Liver (tissue), 9 donors: Measurements from ENCODE around the gene KAZN. TPM values are rescaled to one million over a fixed set of nuclear protein-coding genes. Genes with fewer than 3 reads are reported as not detected.

Source experiments
- DNase-seq: peaks from one replicate; pipeline ENCODE4 v3.0.0-alpha.2; 2017; ENCODE audit warnings: low spot score
- H3K27ac ChIP-seq, 2 donors: one replicate each; pipeline ENCODE4 v1.7.0; 2013; ENCODE audit warnings: inconsistent platforms in 2 of 2, low read length in 2 of 2, control low read depth in 1 of 2, low read depth in 1 of 2, mild to moderate bottlenecking in 1 of 2
- H3K27me3 ChIP-seq, 4 donors: one replicate each; pipeline versions ENCODE4 v1.6.1 to v1.7.0; 2013; ENCODE audit warnings: low read length in 3 of 4, inconsistent platforms in 1 of 4, mild to moderate bottlenecking in 1 of 4, moderate library complexity in 1 of 4; ENCODE audit not compliant: control insufficient read depth in 4 of 4, insufficient read depth in 4 of 4
- H3K36me3 ChIP-seq, 4 donors: one replicate each; pipeline versions ENCODE4 v1.6.1 to v1.7.0; 2013; ENCODE audit warnings: low read length in 3 of 4, mild to moderate bottlenecking in 3 of 4, low read depth in 1 of 4, moderate library complexity in 1 of 4; ENCODE audit not compliant: control insufficient read depth in 4 of 4, insufficient read depth in 3 of 4
- H3K4me1 ChIP-seq, 4 donors: one replicate each; pipeline versions ENCODE4 v1.6.1 to v1.7.0; 2013; ENCODE audit warnings: low read length in 3 of 4, mild to moderate bottlenecking in 3 of 4, moderate library complexity in 1 of 4; ENCODE audit not compliant: control insufficient read depth in 4 of 4, insufficient read depth in 4 of 4
- H3K4me3 ChIP-seq, 3 donors: one replicate each; pipeline versions ENCODE4 v1.6.1 to v1.7.0; 2013; ENCODE audit warnings: low read length in 3 of 3, control low read depth in 1 of 3, low read depth in 1 of 3, mild to moderate bottlenecking in 1 of 3
- H3K9ac ChIP-seq, 2 donors: one replicate each; pipeline ENCODE4 v1.7.0; 2013; ENCODE audit warnings: low read length in 2 of 2, mild to moderate bottlenecking in 2 of 2, moderate library complexity in 2 of 2, control low read depth in 1 of 2, low read depth in 1 of 2
- H3K9me3 ChIP-seq, 4 donors: one replicate each; pipeline versions ENCODE4 v1.6.1 to v1.7.0; 2013; ENCODE audit warnings: low read length in 3 of 4; ENCODE audit not compliant: control insufficient read depth in 4 of 4
- EGR1 ChIP-seq, 2 donors: IDR thresholded peaks; 2 replicates each; pipeline ENCODE4 v1.6.1; 2016 to 2018; ENCODE audit warnings: antibody characterized with exemption in 2 of 2, low read depth in 2 of 2
- FOXA1 ChIP-seq: IDR thresholded peaks from 2 replicates; pipeline ENCODE4 v1.6.1; 2016; ENCODE audit warnings: antibody characterized with exemption
- FOXA2 ChIP-seq: IDR thresholded peaks from 2 replicates; pipeline ENCODE4 v1.6.1; 2016; ENCODE audit warnings: antibody characterized with exemption
- GABPA ChIP-seq, 2 donors: IDR thresholded peaks in 1 of 2; conservative IDR thresholded peaks in 1 of 2; 2 replicates each; pipeline ENCODE4 v1.6.1; 2016; ENCODE audit warnings: antibody characterized with exemption in 2 of 2, mild to moderate bottlenecking in 1 of 2, moderate library complexity in 1 of 2
- HNF4A ChIP-seq, 2 donors: conservative IDR thresholded peaks; 2 replicates each; pipeline ENCODE4 v1.6.1; 2016; ENCODE audit warnings: antibody characterized with exemption in 2 of 2, mild to moderate bottlenecking in 2 of 2
- JUND ChIP-seq, 2 donors: IDR thresholded peaks; 2 replicates each; pipeline ENCODE4 v1.6.1; 2016; ENCODE audit warnings: antibody characterized with exemption in 2 of 2
- NR2F2 ChIP-seq: IDR thresholded peaks from 2 replicates; pipeline ENCODE4 v1.6.1; 2016; ENCODE audit warnings: antibody characterized with exemption
- RAD21 ChIP-seq, 2 donors: IDR thresholded peaks; 2 replicates each; pipeline ENCODE4 v1.6.1; 2016; ENCODE audit warnings: antibody characterized with exemption in 2 of 2, mild to moderate bottlenecking in 2 of 2
- RXRA ChIP-seq, 2 donors: IDR thresholded peaks; 2 replicates each; pipeline ENCODE4 v1.6.1; 2017 to 2018; ENCODE audit warnings: antibody characterized with exemption in 2 of 2, mild to moderate bottlenecking in 1 of 2
- SP1 ChIP-seq: IDR thresholded peaks from 2 replicates; pipeline ENCODE4 v1.6.1; 2018; ENCODE audit warnings: antibody characterized with exemption, mild to moderate bottlenecking
- TAF1 ChIP-seq: conservative IDR thresholded peaks from 2 replicates; pipeline ENCODE4 v1.6.1; 2016; ENCODE audit warnings: antibody characterized with exemption, mild to moderate bottlenecking
- YY1 ChIP-seq: IDR thresholded peaks from 2 replicates; pipeline ENCODE4 v1.6.1; 2016; ENCODE audit warnings: antibody characterized with exemption, mild to moderate bottlenecking
- WGBS: extraction: QIAGEN DNeasy Blood & Tissue Kit; methylation state at CpG from one replicate; pipeline ENCODE4 v1.1.7; 2013; 5-methylcytosine and 5-hydroxymethylcytosine counted together
- polyA plus RNA-seq, 2 donors: library from polyadenylated mRNA; stranded (reverse) in 1 of 2; unstranded in 1 of 2; fragments of 200-250 nt in 1 of 2; fragments of >200 nt in 1 of 2; fragmentation: Nextera tagmentation in 1 of 2; extraction: Ambion mirVana in 1 of 2; gene quantifications; one replicate each; pipeline versions ENCODE4 v1.2.1 to v1.2.3, GENCODE V29; 2013 to 2015
- total RNA-seq, 2 donors: library from RNA; depleted of rRNA; stranded (reverse); fragments of >200 nt; gene quantifications; one replicate each; pipeline ENCODE4 v1.2.3, GENCODE V29; 2014
- TF ChIP-seq, protein P1 (sequence below): IDR thresholded peaks from 2 replicates; pipeline ENCODE4 v1.6.1; 2016; ENCODE audit warnings: antibody characterized with exemption
- TF ChIP-seq, protein P2 (sequence below): fragments of 150-350 bp; IDR thresholded peaks from 2 replicates; pipeline ENCODE4 v1.5.1; 2017; ENCODE audit warnings: improper control_type of control experiment, low read depth, low read length; ENCODE audit not compliant: missing input control
- TF ChIP-seq, protein P3 (sequence below): IDR thresholded peaks from 2 replicates; pipeline ENCODE4 v1.6.1; 2016; ENCODE audit warnings: antibody characterized with exemption, mild to moderate bottlenecking
- TF ChIP-seq, protein P4 (sequence below): IDR thresholded peaks from 2 replicates; pipeline ENCODE4 v1.6.1; 2016; ENCODE audit warnings: antibody characterized with exemption
- TF ChIP-seq, protein P5 (sequence below): IDR thresholded peaks from 2 replicates; pipeline ENCODE4 v1.6.1; 2016; ENCODE audit warnings: antibody characterized with exemption
- donor health status: healthy.
- donor health status: healthy.
- donor health status: healthy.
- donor health status: healthy.
- donor health status: healthy.

KAZN gene
- total and polyA plus RNA-seq, 4 donors: 1.9 to 6.9 (median 2.4) TPM

DNA sequence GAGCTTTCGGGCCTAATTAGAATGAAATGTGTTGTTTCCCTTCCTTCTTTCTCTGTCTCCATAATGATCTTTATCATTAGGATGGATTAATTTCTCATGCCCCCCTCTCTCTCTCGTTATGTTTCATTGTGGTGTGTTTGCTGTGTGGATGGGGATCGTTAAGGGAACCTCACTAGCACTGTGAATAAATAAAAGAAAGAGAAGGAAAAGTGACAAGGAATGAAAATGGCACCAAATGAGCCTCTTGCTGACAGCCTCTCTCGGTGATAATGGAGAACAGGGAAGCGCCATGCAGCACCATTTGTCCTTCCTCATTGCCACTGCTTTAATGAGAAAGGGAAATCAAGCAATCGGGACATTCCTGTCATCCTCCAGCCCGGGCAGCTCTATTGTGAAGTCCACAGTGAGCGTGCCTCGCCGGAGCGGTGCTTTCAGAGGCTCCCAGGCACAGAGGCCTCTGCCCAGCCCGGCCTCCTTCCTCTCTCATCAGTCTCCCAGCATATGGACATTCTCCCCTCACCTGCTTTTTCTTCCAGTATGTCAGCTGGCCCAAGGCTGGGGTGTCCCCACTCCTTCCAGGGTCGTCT lies 289.4 kb downstream of the KAZN start:
- Histone ChIP-seq H3K27ac (no peak overlapping the region), H3K27me3 (no peaks in the 10 kb centered on the region), H3K4me3 (no peak overlapping the region), H3K36me3 (no peaks in the 10 kb centered on the region), H3K4me1 (no peaks in the 10 kb centered on the region), H3K9ac (no peak overlapping the region), H3K9me3 (no peaks in the 10 kb centered on the region)
- WGBS: 78% methylated on average over 13 of the region's 13 CpGs
- DNase-seq: no peak
- no peak for TF ChIP-seq EGR1 (IDR thresholded peaks at IDR 0.05; ENCODE audit: low read depth in 2 of 2)
- TF ChIP-seq, protein P1, sequence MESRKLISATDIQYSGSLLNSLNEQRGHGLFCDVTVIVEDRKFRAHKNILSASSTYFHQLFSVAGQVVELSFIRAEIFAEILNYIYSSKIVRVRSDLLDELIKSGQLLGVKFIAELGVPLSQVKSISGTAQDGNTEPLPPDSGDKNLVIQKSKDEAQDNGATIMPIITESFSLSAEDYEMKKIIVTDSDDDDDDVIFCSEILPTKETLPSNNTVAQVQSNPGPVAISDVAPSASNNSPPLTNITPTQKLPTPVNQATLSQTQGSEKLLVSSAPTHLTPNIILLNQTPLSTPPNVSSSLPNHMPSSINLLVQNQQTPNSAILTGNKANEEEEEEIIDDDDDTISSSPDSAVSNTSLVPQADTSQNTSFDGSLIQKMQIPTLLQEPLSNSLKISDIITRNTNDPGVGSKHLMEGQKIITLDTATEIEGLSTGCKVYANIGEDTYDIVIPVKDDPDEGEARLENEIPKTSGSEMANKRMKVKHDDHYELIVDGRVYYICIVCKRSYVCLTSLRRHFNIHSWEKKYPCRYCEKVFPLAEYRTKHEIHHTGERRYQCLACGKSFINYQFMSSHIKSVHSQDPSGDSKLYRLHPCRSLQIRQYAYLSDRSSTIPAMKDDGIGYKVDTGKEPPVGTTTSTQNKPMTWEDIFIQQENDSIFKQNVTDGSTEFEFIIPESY: no peak
- no peak for TF ChIP-seq RXRA (IDR thresholded peaks at IDR 0.05)
- no peak for TF ChIP-seq SP1
- TF ChIP-seq, protein P2, sequence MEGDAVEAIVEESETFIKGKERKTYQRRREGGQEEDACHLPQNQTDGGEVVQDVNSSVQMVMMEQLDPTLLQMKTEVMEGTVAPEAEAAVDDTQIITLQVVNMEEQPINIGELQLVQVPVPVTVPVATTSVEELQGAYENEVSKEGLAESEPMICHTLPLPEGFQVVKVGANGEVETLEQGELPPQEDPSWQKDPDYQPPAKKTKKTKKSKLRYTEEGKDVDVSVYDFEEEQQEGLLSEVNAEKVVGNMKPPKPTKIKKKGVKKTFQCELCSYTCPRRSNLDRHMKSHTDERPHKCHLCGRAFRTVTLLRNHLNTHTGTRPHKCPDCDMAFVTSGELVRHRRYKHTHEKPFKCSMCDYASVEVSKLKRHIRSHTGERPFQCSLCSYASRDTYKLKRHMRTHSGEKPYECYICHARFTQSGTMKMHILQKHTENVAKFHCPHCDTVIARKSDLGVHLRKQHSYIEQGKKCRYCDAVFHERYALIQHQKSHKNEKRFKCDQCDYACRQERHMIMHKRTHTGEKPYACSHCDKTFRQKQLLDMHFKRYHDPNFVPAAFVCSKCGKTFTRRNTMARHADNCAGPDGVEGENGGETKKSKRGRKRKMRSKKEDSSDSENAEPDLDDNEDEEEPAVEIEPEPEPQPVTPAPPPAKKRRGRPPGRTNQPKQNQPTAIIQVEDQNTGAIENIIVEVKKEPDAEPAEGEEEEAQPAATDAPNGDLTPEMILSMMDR: no peak
- TF ChIP-seq, protein P3, sequence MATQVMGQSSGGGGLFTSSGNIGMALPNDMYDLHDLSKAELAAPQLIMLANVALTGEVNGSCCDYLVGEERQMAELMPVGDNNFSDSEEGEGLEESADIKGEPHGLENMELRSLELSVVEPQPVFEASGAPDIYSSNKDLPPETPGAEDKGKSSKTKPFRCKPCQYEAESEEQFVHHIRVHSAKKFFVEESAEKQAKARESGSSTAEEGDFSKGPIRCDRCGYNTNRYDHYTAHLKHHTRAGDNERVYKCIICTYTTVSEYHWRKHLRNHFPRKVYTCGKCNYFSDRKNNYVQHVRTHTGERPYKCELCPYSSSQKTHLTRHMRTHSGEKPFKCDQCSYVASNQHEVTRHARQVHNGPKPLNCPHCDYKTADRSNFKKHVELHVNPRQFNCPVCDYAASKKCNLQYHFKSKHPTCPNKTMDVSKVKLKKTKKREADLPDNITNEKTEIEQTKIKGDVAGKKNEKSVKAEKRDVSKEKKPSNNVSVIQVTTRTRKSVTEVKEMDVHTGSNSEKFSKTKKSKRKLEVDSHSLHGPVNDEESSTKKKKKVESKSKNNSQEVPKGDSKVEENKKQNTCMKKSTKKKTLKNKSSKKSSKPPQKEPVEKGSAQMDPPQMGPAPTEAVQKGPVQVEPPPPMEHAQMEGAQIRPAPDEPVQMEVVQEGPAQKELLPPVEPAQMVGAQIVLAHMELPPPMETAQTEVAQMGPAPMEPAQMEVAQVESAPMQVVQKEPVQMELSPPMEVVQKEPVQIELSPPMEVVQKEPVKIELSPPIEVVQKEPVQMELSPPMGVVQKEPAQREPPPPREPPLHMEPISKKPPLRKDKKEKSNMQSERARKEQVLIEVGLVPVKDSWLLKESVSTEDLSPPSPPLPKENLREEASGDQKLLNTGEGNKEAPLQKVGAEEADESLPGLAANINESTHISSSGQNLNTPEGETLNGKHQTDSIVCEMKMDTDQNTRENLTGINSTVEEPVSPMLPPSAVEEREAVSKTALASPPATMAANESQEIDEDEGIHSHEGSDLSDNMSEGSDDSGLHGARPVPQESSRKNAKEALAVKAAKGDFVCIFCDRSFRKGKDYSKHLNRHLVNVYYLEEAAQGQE: no peak
- TF ChIP-seq FOXA2: no peak
- no peak for TF ChIP-seq YY1
- TF ChIP-seq JUND (IDR thresholded peaks at IDR 0.05): no peak
- TF ChIP-seq GABPA (IDR thresholded peaks at IDR 0.05 in 1 of 2, conservative IDR thresholded peaks at IDR 0.05 in 1 of 2): no peak
- no peak for TF ChIP-seq RAD21 (IDR thresholded peaks at IDR 0.05)
- TF ChIP-seq NR2F2: no peak
- no peak for TF ChIP-seq TAF1
- TF ChIP-seq FOXA1: no peak
- no peak for TF ChIP-seq HNF4A (conservative IDR thresholded peaks at IDR 0.05)
- TF ChIP-seq, protein P4, sequence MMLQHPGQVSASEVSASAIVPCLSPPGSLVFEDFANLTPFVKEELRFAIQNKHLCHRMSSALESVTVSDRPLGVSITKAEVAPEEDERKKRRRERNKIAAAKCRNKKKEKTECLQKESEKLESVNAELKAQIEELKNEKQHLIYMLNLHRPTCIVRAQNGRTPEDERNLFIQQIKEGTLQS: no peak
- TF ChIP-seq, protein P5, sequence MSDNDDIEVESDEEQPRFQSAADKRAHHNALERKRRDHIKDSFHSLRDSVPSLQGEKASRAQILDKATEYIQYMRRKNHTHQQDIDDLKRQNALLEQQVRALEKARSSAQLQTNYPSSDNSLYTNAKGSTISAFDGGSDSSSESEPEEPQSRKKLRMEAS: no peak
